ENCODE measurements around the gene ABR. TPM values are rescaled to one million over a fixed set of nuclear protein-coding genes. Genes with fewer than 3 reads are reported as not detected.

ABR gene
- total RNA-seq, 4 donors from 2014 or later: 35.4 to 192 (median 138) TPM

GRCh38 chr17:979539-980405 is 200.0 kb downstream of the ABR start, which contains the start of gene NXN:
Gene NXN, minus strand, starts transcription at chr17:979776.
- Histone ChIP-seq H3K27ac (peak within 1 kb of the TSS; percentile 78 to 84), H3K9me3 (no peaks in the 10 kb centered on the region), H3K27me3 (no peaks in the 10 kb centered on the region), H3K4me1 (peaks cover 0 to 4% of the 10 kb centered on the region in 2 donors), H3K4me3 (peak within 1 kb of the TSS; percentile 54), H3K36me3 (no peaks in the 10 kb centered on the region)
- peak; percentile 83 to 89 for DNase-seq
- intact Hi-C loops (cut with DNase I; ENCODE audit: low total_unique reads): loop anchor here (5.0 to 10.0 kb wide), 2 partner anchors 95 to 187 kb away; no protein-coding TSS in a partner anchor
- peak; percentile 71 to 91 for TF ChIP-seq POLR2A (IDR thresholded peaks at IDR 0.05)
- peak in 3 of 4 experiments; percentile 40 to 41 (median 41) for TF ChIP-seq CTCF (IDR thresholded peaks at IDR 0.05)

- no peak for DNase-seq
- peak overlapping the region; percentile 54 for H3K4me3 ChIP-seq
These were observed 200.6 kb downstream of the ABR start for GRCh38 chr17:979212-979538.

GRCh38 chr17:978103-979093 is 201.4 kb downstream of the ABR start:
- Histone ChIP-seq H3K4me3 (peak overlapping the region; percentile 54), H3K27ac (peak overlapping the region; percentile 73 to 83), H3K9me3 (no peaks in the 10 kb centered on the region), H3K4me1 (peaks cover 0 to 4% of the 10 kb centered on the region in 2 donors), H3K36me3 (no peaks in the 10 kb centered on the region), H3K27me3 (no peaks in the 10 kb centered on the region)
- TF ChIP-seq POLR2A (IDR thresholded peaks at IDR 0.05) (peak; percentile 10 to 23), CTCF (IDR thresholded peaks at IDR 0.05) (no peak)
- DNase-seq: peak in 1 of 2 donors; percentile 47
- intact Hi-C loops (cut with DNase I; ENCODE audit: low total_unique reads): loop anchor here (10.0 kb wide), 1 partner anchor 94 kb away; no protein-coding TSS in a partner anchor

More at GRCh38 chr17:979212-979538, 200.6 kb downstream of the ABR start:
- intact Hi-C loops (cut with DNase I; ENCODE audit: low total_unique reads): loop anchor here (10.0 kb wide), 1 partner anchor 94 kb away; no protein-coding TSS in a partner anchor
- Histone ChIP-seq H3K27ac (peak overlapping the region; percentile 73 to 83), H3K9me3 (no peaks in the 10 kb centered on the region), H3K27me3 (no peaks in the 10 kb centered on the region), H3K36me3 (no peaks in the 10 kb centered on the region), H3K4me1 (peaks cover 0 to 4% of the 10 kb centered on the region in 2 donors)
- TF ChIP-seq CTCF (IDR thresholded peaks at IDR 0.05) (no peak), POLR2A (IDR thresholded peaks at IDR 0.05) (no peak)

- Histone ChIP-seq H3K27ac (peak overlapping the region; percentile 28 to 83), H3K4me1 (peaks cover 0 to 4% of the 10 kb centered on the region in 2 donors), H3K36me3 (no peaks in the 10 kb centered on the region), H3K4me3 (no peak overlapping the region), H3K9me3 (no peaks in the 10 kb centered on the region), H3K27me3 (no peaks in the 10 kb centered on the region)
- TF ChIP-seq POLR2A (IDR thresholded peaks at IDR 0.05): no peak
- TF ChIP-seq CTCF (IDR thresholded peaks at IDR 0.05): no peak
- DNase-seq: no peak
- intact Hi-C loops (cut with DNase I; ENCODE audit: low total_unique reads): loop anchor here (10.0 kb wide), 1 partner anchor 92 kb away; no protein-coding TSS in a partner anchor
These were observed 202.6 kb downstream of the ABR start for GRCh38 chr17:977166-977565.
